ENCODE results near the gene PCDHGC4.

PCDHGC4 gene

GRCh38 chr5:141486091-141486490 is 1.3 kb downstream of the PCDHGC4 start:
- ChIA-PET POLR2A (ENCODE audit: low non-redundant PET) (no interaction called here), CTCF (interaction anchor here (0.5 to 1.8 kb wide), 3 partner anchors 8 to 48 kb away, joined by 3 to 6 read pairs (median 3); no protein-coding TSS in a partner anchor)

GRCh38 chr5:141487131-141487530 is 2.3 kb downstream of the PCDHGC4 start:
- CTCF ChIA-PET: interaction anchor here (0.6 to 1.8 kb wide), 4 partner anchors 9 to 290 kb away, joined by 4 to 6 read pairs (median 4); no protein-coding TSS in a partner anchor
- POLR2A ChIA-PET (ENCODE audit: low non-redundant PET): interaction anchor here (0.7 kb wide), 1 partner anchor 34 kb away, joined by 3 read pairs; no protein-coding TSS in a partner anchor
- DNase-seq (ENCODE audit: low spot score): no peak
- no peak overlapping the region for H3K27ac ChIP-seq
- no peak for TF ChIP-seq CTCF (conservative IDR thresholded peaks at IDR 0.05; ENCODE audit: low read depth)

More at GRCh38 chr5:141486091-141486490, 1.3 kb downstream of the PCDHGC4 start:
- no peak for TF ChIP-seq CTCF (conservative IDR thresholded peaks at IDR 0.05; ENCODE audit: low read depth)
- DNase-seq (ENCODE audit: low spot score): no peak
- no peak overlapping the region for H3K27ac ChIP-seq

- H3K27ac ChIP-seq: peak within 1 kb of the TSS; percentile 68
- ChIA-PET CTCF (interaction anchor here (0.9 to 2.0 kb wide), 3 partner anchors 10 to 71 kb away, joined by 3 to 9 read pairs (median 9); partner anchors contain the start of gene PCDHGB7), POLR2A (ENCODE audit: low non-redundant PET) (interaction anchor here (1.1 kb wide), 1 partner anchor 10 kb away, joined by 5 read pairs; no protein-coding TSS in a partner anchor)
- no peak for TF ChIP-seq CTCF (conservative IDR thresholded peaks at IDR 0.05; ENCODE audit: low read depth)
- peak; percentile 75 for DNase-seq (ENCODE audit: low spot score)
These were observed 4.0 kb downstream of the PCDHGC4 start, which contains the start of gene PCDHGC5 for GRCh38 chr5:141488591-141489561. TSS of gene PCDHGC5 (plus strand) at chr5:141489081. CDS start at chr5:141489241, 160 bp downstream.

- peak overlapping the region; percentile 68 for H3K27ac ChIP-seq
- TF ChIP-seq CTCF (conservative IDR thresholded peaks at IDR 0.05; ENCODE audit: low read depth): no peak
- ChIA-PET CTCF (interaction anchor here (0.5 to 2.0 kb wide), 4 partner anchors 11 to 290 kb away, joined by 3 to 9 read pairs (median 6); partner anchors contain the start of gene PCDHB11), POLR2A (ENCODE audit: low non-redundant PET) (no interaction called here)
- no peak for DNase-seq (ENCODE audit: low spot score)
These were observed 5.0 kb downstream of the PCDHGC4 start for GRCh38 chr5:141489841-141490240.

GRCh38 chr5:141490271-141490670 is 5.4 kb downstream of the PCDHGC4 start:
- no peak for TF ChIP-seq CTCF (conservative IDR thresholded peaks at IDR 0.05; ENCODE audit: low read depth)
- no peak for DNase-seq (ENCODE audit: low spot score)
- no peak overlapping the region for H3K27ac ChIP-seq
- ChIA-PET CTCF (interaction anchor here (0.6 to 2.0 kb wide), 3 partner anchors 12 to 73 kb away, joined by 3 to 9 read pairs (median 9); no protein-coding TSS in a partner anchor), POLR2A (ENCODE audit: low non-redundant PET) (no interaction called here)

- DNase-seq (ENCODE audit: low spot score): no peak
- ChIA-PET POLR2A (ENCODE audit: low non-redundant PET) (no interaction called here), CTCF (no interaction called here)
- no peak for TF ChIP-seq CTCF (conservative IDR thresholded peaks at IDR 0.05; ENCODE audit: low read depth)
- H3K27ac ChIP-seq: no peak overlapping the region
These were observed 5.9 kb downstream of the PCDHGC4 start for GRCh38 chr5:141490771-141491170.
